NCI-H2227 treated with DMSO at 0.1 percent for 48 hours (cell line): ENCODE measurements around the gene GPR75.

Experiments
- DNase-seq: peaks from one replicate; lab custom pipeline; 2025; lab: John Stamatoyannopoulos, UW

Gene GPR75

DNA sequence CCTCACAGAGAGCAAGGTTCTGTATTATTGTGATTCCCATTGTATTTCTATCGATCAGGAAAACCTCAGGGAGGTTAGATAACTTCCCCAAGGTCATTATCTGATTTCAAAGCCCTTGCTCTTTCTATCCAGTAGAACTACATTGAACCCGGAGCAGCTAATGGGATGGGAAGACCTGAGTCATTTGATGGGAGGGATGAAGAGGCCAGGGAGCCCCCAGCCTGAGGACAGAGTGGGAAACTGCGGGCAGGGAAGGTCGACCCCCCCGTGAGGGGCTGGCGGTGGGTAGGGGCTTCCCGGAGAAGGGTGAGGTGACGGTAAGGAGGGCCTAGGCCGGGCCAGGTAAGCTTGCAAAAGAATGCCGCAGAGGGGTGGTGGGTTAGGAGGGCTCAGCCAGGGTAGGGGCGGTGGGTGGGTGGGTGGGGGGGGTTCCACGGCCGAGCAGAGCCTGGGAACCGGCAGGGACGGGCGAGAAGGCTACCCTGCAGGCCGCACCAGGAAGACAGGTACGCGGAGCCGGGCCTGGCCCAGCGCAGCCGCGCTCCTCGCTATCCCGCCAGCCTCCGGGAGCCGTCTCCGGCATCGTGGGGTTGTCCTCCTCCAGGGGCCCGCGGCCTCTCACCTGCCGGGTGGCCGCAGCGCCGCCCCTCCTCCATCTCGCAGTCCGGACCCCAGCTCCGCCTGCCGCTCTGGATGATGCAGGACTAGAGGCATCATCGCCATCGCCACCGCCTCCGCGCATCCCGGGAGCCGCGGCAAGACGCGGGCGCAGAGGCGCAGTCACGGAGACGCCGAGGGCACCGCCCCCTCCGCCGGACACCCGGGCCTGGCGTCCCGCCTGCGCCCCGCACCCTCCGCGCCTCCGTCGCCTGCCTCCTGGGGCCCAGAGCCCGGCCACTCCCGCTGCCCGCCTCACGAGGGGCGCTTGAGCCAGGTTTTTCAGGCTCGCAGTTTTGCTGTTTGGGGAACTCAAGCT is at the start of gene GPR75:
Gene GPR75 (minus strand): TSS at position 762 of the 976 bp plus-strand sequence. CDS start 5,211 bp downstream, outside the sequence.
- peak; percentile 69 for DNase-seq

DNA sequence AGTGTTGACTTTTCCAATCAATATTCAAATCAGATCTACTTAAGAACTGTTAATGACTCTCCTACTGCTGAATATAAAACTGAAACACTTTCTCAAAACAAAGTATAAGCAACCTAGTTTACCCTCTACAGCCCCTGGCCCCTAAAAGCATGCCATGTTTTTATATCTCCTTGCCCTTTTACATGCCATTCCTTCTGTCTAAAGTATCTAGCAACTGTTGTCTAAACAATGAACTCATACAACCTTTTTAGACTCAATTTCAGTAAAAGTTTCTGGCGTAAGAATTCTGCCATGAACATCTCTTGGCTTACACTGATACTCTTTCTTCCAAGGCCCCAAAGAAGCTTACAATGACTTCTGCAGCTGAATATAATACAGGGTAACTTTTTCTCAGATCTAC is 47.8 kb upstream of the GPR75 start:
- DNase-seq: no peak

DNA sequence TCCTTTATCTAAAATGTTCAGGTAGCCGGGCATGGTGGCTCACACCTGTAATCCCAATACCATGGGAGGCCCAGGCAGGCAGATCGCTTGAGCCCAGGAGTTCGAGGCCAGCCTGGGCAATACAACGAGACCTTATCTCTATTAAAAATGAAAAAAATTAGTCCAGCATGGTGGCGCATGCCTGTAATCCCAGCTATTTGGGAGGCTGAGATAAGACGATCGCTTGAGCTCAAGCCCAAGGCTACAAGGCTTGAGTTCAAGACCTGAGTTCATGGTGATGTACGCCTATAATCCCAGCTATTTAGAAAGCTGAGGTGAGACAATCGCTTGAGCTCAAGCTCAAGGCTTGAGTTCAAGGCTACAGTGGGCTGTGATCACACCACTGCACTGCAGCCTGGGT is 45.6 kb upstream of the GPR75 start:
- DNase-seq: no peak

DNA sequence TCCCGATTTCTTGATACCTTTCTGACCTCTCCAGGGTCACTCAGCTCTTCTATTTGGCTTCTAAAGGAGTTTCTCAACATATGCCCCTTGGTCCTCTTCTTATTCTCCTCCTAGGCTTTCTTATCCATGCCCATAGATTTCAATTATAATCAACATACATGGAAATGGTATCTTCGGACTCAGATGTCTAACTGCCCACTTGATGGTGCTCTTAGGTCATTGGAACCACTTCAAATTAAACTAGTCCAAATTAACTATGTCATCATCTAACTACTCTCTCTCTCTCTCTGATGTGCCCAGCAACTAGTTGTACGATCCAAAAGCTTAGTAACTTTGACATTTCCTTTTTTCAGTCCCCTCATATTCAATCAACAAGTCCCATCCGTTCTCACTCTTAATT is 43.2 kb upstream of the GPR75 start:
- DNase-seq: no peak

DNA sequence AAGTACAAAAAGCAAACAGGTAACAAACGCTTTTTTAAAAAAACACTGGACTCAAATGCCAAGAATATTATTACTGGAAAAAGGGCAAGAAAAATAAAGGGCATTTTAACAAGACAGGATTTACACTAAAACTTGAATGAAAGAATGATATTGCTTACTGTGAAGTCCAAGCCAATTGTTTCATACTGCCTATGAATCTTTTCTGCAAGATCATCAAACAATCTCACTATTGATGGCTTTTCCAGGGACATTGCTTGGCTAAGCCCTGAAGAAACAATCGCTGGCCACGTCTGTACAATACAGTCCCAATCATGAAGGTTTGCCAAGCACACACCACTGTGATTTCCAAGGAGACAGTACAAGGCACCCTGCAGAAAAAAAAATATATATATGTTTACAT is 41.4 kb upstream of the GPR75 start:
- no peak for DNase-seq

DNA sequence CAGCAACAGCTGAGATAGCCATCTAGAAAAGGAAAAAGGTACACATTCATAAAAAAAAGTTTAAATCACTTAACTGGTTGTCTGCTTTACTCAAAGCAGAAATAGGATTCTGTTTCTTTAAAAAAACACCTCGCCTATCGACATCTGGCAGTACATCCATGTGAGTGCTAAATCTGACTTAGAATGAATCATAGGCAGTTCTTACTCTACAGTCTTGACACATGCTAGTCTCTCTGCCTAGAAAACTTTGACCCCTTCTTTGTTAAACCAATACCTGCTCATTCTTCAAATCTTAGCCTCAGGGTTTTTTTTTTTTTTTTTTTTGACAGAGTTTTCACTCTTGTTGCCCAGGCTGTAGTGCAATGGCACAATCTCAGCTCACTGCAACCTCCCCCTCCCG is 37.1 kb upstream of the GPR75 start:
- DNase-seq: no peak

DNA sequence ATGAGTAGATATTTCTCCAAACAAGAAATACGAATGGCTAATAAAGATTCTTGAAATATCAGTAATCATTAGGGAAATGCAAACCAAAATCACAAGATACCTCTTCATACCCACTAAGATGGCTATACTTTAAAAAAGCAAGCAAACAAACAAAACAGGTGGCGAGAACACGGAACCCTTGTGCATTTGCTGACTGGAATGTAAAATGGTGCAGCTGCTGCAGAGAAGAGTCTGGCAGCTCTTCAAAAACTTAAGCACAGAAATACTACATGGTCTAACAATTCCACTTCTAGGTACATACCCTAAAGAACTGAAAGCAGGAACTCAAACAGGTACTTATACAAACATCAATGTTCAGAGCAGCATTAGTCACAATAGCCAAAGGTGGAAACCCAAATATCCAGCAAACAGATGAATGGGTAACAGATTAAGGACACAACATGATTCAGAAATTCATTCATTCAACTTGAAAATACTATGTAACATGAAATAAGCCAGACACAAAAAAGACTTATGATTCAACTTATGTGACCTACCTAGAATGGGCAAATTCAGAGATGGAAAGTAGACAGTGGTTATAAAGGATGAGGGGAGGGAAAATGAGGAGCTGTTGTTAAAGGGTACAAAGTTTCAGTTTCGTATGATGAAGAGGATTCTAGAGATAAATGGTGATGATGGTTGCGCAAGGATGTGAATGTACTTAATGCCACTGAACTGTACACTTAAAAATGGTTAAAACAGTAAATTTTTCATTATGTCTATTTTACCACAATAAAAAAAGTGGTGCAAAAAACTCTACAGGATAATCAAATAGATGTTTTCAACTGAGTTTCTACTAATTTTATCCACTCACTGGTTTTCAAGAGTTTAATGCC is 26.9 kb upstream of the GPR75 start:
- DNase-seq: no peak

DNA sequence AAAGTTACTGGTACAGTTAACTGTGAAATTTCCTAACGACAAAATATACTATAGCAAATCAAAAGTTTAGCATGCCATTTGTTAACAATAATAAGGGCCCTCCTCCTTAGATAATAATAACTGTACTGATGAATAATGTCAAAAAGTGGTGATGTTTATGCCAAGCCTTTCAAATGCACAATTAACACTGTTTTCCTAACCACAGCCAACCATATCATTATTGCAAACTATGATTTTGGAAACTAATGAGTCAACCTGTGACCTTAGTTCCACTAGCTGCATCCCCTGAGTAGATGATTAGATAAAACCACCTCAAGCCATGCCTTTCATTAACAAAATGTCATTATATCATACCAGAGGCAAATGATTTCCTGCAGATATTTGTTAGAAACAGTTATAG is 25.1 kb upstream of the GPR75 start:
- no peak for DNase-seq

DNA sequence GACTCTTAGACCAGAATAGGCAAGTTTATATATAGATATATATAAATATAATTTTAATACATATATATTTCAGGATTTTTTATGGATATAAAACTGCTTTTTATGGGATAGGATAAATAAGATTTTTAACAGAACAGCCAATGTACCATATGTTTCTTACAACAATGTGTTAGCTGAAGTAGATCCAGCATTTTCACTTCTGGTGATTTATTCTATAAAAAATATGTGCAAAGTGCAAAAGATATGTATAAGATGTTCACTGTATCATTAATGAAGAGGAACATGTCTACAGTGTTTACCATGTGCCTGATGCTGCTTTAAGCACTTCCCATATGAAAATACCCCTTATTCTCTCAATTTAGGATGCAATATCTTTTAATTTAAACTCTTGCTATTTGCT is 22.2 kb upstream of the GPR75 start:
- DNase-seq: no peak

DNA sequence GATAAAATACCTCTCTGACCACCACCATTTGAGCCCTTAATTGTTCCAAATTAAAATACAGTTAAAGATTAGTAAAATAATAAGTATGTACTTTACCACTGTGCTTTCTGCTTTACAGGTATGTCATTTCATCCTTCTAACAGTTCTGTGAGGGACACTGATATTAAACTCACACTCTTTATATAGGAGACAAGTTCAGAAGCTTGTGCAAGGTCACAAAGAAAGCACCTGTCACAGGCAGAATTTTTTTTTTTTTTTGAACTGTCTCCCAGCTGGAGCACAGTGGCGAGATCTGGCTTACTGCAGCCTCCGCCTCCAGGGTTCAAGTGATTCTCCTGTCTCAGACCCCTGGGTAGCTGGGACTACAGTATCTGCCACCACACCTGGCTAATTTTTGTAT is 21.6 kb upstream of the GPR75 start:
- no peak for DNase-seq

DNA sequence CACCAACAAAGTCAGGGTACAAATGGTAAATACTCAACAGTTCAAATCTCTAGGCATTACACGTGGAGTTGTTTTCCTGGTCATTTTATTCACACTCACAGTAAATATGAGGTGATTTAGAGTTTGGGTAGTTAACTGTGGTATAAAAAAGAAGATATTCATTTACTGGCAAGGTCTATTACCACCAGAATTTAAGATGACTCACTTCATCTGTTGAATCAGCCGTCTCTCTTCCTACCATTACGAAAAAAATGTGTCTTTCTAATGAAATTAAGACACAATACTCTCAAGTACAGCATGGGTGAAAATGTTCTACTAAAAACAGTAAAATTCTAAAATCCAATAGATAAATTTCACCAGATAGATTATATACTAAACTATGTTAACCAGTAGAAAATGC is 21.0 kb upstream of the GPR75 start:
- no peak for DNase-seq

DNA sequence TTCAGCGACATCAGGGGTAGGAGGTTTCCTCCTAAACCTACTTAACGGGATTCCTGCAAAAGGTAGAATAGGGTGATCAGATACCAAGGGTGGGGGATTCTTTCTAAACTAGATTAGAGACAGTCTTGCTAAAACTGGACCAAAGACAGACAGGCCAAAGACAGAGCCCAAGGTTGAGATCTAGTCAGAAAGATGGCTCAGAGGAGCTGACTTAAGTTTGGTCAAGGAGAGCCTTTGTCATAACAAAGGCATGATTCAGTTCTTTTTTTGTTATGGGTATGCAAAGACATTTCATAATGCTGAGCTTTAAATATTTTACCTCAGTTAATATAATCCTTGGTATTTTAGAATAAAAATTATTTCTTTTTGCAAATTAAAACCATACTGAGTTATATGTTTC is 17.8 kb upstream of the GPR75 start:
- DNase-seq: no peak

DNA sequence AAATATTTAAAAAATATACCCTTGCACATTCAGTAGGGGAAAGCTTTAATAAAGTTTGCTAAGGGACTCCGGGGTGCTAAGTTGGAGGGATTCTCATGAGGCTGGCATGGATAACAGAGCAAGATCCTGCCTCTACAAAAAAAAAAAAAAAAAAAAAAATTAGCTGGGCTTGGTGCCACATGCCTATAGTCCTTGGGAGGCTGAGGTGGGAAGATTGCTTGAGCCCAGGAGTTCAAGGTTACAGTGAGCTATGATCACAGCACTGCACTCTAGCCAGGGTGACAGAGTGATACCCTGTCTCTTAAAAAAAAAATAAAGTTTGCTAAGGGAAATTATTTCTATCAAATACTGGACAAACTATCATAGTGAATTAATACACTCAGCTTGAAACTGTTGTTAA is 17.3 kb upstream of the GPR75 start:
- no peak for DNase-seq

DNA sequence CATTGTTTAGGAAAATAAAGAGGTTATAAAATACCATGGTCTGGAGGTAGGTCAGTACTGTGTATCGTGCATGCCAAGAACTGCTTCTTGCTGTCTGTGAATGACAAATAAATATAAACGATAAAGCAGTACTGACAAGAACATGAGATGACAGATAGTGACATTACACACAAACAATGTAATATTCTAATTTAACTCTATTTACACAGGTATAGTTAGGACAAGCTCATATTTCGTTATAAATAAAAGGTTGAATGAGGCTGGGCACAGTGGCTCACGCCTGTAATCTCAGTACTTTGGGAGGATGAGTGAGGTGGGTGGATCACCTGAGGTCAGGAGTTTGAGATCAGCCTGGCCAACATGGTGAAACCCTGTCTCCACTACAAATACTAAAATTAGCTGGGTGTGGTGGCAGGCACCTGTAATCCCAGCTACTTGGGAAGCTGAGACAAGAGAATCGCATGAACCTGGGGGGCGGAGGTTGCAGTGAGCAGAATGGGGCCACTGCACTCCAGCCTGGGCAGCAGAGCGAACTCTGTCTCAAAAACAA is 14.7 kb upstream of the GPR75 start:
- no peak for DNase-seq

DNA sequence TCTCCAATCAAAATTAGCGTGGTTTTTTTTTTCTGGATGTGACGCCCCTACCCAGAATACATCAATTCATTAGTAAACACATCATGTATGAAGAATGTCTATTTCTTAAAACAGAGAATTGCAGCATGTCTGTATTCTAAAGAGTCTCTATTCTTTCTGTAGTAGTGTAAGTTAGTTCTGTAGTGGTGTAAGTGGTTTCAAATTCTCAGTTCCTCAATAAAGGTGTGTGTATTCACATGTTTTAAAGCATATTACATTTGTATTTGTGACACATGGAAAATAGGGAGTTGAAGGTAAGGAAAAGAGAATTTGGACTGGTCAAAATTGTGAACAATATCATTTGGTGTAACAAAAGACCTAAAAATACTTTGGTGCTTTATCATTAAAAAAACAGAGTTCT is 8.0 kb upstream of the GPR75 start:
- DNase-seq: no peak

DNA sequence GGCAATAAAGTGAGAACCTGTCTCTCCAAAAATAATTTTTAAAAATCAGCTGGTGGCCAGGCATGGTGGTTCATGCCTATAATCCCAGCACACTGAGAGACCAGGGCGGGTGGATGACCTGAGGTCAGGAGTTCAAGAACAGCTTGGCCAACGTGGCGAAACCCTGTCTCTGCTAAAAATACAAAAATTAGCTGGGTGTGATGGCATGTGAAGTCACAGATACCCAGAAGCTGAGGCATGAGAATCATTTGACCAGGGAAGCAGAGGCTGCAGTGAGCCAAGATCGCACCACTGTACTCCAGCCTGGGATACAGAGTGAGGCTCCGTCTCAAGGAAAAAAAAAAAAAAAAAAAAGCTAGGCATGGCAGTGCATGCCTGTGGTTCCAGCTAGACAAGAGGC is 7.4 kb upstream of the GPR75 start:
- no peak for DNase-seq

DNA sequence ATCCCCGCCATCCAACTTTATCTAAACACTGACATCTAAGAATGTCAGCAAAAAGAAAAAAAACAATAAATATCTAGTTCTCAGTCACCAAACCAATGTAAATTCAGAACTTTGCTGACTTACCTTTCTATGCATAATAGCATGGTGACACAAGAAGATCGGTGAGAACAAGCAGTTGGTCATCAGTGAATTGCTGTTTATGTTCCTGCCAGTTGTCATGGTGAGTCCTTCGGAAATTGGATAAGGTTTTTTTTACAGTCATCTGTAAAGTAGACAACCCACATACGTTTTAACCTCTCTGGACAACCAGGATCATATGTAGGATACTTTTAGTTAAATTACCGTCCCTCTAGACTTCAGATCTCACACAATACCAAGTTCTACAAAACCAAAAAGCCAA is 6.2 kb upstream of the GPR75 start:
- DNase-seq: no peak

DNA sequence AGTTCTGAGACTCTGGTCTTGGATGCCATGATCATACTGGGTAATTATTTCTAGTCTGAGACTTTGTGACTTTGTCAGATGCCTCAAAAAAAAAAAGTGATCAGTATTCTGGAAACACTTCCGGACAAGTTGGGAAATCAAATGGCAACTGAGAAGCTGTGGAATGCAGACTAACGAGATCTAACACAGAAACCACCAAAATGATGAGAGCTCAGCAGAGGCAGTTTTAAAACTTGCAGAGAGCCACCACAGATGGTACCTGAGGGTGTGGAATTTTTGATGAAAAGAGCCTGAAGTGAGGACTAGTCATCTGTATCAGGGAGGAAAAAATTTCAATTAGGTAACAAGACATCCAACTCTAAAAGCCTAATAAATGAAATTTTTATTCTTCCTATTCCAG is 5.5 kb upstream of the GPR75 start:
- DNase-seq: no peak

DNA sequence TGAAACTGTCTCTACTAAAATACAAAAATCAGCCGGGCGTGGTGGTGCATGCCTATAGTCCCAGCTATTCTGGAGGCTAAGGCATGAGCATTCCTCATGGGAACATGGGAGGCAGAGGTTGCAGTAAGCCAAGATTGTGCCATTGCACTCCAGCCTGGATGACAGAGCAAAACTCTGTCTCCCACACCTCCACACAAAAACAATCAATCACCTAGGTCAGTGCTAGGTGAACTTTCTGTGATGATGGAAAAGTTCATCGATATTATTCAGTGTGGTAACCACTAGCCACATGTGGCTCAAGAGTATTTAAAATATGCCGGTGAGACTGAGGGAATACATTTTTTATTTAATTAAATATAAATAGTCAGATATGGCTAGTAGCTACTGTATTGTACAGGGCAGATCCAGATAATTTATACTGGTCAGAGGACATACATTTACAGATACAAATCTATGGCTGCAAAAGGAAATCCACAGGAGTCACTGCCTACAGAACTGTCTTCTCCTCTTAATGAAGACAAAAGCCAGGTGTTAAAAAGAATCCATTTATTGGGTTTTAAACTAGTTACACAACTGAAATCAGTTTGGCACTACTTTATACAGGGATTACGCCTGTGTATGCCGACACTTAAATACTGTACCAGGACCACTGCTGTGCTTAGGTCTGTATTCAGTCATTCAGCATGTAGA is 3.9 kb upstream of the GPR75 start:
- DNase-seq: no peak

DNA sequence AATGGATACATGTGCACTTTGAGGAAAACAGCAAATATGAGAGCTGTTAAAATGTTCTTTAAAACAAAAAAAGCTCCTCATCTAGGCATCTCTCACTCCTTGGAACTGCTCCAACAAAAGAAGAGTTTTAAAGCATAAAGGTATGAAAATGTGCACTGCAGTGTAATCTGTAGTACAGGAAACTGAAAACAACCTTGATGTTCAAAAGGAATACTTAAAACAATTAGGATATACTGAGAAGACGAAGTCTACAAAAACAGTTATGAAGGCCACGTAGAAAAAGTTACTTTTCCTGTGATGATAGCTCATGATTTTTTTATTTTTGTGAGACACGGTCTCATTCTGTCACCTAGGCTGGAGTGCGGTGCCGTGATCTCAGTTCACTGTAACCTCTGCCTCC is 2.1 kb upstream of the GPR75 start:
- no peak for DNase-seq

DNA sequence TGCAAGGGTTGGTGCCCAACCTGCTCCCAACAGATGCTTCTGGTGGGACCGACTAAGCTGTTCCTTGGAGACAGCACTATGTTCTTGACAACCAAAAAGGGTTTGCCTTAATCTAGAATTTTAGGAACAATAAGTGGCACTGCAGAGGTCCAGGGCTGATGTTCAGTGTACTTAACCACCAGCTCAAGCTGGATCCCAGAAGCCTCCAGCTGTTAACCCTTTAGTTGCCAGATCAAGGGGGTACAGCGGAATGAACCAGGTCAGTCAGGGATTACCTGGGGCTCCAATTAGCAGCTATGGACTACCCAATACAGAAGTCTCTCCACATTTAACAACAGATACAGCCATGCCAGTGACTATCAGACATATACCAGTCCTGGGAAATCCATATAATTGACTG is 3.5 kb downstream of the GPR75 start:
- no peak for DNase-seq

DNA sequence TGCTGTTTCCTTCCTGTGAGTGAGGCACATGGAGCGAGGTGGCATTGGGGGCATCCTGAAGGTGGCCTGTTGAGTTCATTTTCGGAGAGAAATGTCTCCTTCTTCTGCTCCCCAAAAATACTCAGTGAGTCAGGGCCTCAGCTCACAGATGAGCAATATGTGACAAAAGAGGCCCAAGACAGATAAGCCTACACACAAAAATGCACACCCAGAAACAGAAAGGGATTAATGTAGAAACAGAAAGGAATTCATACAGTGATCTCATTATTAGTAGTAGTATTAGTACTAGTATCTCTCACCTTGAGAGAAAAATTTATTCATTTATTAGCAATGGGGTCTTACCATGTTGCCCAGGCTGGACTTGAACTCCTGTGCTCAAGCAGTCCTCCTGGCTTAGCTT is 5.1 kb downstream of the GPR75 start:
- DNase-seq: no peak
